22Rv1 (cell line): Measurements from ENCODE around the gene GZMM.

Experiments used
- CTCF ChIP-seq: fragments of 450-650 bp; IDR thresholded peaks from 2 replicates; pipeline ENCODE4 v1.5.1; 2017; ENCODE audit warnings: mild to moderate bottlenecking
- ZFX ChIP-seq: fragments of 450-650 bp; IDR thresholded peaks from 2 replicates; pipeline ENCODE4 v1.6.1; 2017; ENCODE audit warnings: antibody characterized with exemption, borderline replicate concordance

GRCh38 chr19:504616-505015 is 39.2 kb upstream of the GZMM start:
- TF ChIP-seq CTCF (no peak), ZFX (no peak)
